Prostate gland (tissue), 2 donors: ENCODE measurements around the gene SMYD5. TPM values are rescaled to one million over a fixed set of nuclear protein-coding genes. Genes with fewer than 3 reads are reported as not detected.

Source experiments
- DNase-seq: peaks from one replicate; pipeline ENCODE4 v3.0.0-alpha.2; 2019; ENCODE audit warnings: low spot score
- H3K27ac ChIP-seq, 2 donors: fragments of 200-600 bp; sonication (generic); 2 replicates each; pipeline ENCODE4 v1.5.1; 2017 to 2019
- H3K27me3 ChIP-seq: fragments of 200-600 bp; sonication (generic); replicated peaks from 2 replicates; pipeline ENCODE4 v1.5.1; 2019; ENCODE audit not compliant: insufficient read depth
- H3K36me3 ChIP-seq, 2 donors: fragments of 200-600 bp; sonication (generic); 1 replicate in 1 of 2; 2 replicates in 1 of 2; pipeline versions ENCODE4 v1.5.1 to v1.8.1; 2017 to 2019
- H3K4me1 ChIP-seq: fragments of 200-600 bp; sonication (generic); replicated peaks from 2 replicates; pipeline ENCODE4 v1.5.1; 2019
- H3K4me3 ChIP-seq, 2 donors: fragments of 200-600 bp; sonication (generic); 2 replicates each; pipeline ENCODE4 v1.5.1; 2017 to 2019
- H3K9me3 ChIP-seq: fragments of 200-600 bp; sonication (generic); 2 replicates; pipeline ENCODE4 v1.5.1; 2017
- CTCF ChIP-seq, 4 experiments: fragments of 200-600 bp in 2 of 4; fragments of 450-650 bp in 2 of 4; sonication (generic) in 2 of 4; IDR thresholded peaks; 1 replicate in 3 of 4; 2 replicates in 1 of 4; pipeline ENCODE4 v1.5.1; 2016 to 2019; ENCODE audit warnings: antibody characterized with exemption in 4 of 4, mild to moderate bottlenecking in 2 of 4, moderate library complexity in 2 of 4
- POLR2A ChIP-seq: fragments of 450-650 bp; IDR thresholded peaks from one replicate; pipeline ENCODE4 v1.6.1; 2016; ENCODE audit warnings: antibody characterized with exemption, mild to moderate bottlenecking
- POLR2AphosphoS5 ChIP-seq: sonication (generic); formaldehyde crosslinking; IDR thresholded peaks from one replicate; pipeline ENCODE4 v1.6.1; 2017; ENCODE audit warnings: antibody characterized with exemption
- WGBS: methylation state at CpG from one replicate; pipeline ENCODE4 v1.1.5; 2018; 5-methylcytosine and 5-hydroxymethylcytosine counted together
- intact Hi-C: fragments of 100-400 bp; cut with DNase I; formaldehyde crosslinking; loops from one replicate; pipeline ENCODE4 v1.14.2; 2022
- total RNA-seq, 2 donors: library from RNA; depleted of rRNA; stranded (reverse); fragments of >200 nt; gene quantifications; one replicate each; pipeline ENCODE4 v1.1.0, GENCODE V29; 2016

SMYD5 gene
- total RNA-seq, 2 donors from 2014 or later: 12.5 to 36.6 TPM

DNA sequence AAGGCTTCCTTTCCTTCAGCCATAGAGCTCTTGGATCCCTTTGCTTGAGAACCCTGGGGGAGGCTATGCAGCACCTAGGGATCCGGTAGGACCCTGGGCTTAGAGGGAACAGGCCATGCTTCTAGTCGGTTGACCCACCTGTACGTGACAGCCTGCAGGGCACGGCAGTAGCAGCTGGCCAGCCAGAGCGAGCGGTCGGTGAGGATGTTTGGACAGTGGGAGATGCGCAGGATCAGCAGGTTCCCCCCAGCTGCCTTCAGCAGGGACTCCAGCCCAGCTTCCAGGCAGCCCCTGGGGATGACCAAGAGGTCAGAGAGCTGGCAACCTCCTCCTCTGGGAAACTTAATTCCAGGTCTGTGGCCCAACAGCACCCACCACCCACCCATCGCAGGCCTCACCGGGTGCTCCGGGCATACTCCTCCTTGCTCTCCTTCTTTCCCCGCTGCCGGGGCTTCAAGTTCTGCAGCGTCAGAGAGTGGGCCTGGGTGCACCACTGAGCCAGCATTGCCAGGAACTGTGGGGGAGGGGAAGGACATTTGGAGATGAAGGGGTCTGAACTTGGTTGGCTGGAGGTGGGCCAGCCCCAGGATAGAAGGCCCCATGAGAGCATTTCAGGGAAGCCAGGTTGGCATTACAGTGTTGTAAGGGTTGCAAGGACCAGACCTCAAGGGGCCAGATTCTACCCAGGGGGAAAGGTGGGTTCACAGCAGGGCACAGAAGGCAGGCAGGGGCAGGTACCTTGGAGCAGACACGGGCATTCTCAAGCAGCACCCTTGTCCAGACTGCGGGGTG lies 49.7 kb downstream of the SMYD5 start:
- WGBS: 92% methylated on average over 16 of the region's 16 CpGs
- intact Hi-C loops: no loop called here
- no peak for DNase-seq

DNA sequence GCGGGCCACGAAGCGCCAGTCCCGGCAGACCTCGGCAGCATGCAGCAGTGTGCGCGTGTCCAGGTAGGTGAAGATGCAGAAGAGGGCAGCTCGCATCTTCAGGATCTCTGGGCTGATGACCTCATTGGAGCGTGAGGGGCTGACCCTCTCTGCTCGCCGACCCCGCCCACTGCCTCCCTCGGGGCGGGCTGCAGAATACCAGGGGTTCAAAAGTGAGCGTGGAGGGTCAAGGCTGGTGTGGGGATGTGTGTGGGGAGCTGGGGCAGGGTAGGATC lies 50.2 kb downstream of the SMYD5 start:
- H3K27ac ChIP-seq: no peak overlapping the region
- TF ChIP-seq POLR2AphosphoS5: no peak
- no peak for TF ChIP-seq CTCF (IDR thresholded peaks at IDR 0.05)
- no peak for TF ChIP-seq POLR2A
- no peak overlapping the region for H3K4me3 ChIP-seq
- no peaks in the 10 kb centered on the region for H3K9me3 ChIP-seq
- intact Hi-C loops: no loop called here
- H3K4me1 ChIP-seq: peaks cover 2% of the 10 kb centered on the region
- DNase-seq: no peak
- H3K36me3 ChIP-seq: no peaks in the 10 kb centered on the region
- H3K27me3 ChIP-seq: no peaks in the 10 kb centered on the region
- WGBS: 93% methylated on average over 15 of the region's 15 CpGs

More for the DNA sequence above, 49.7 kb downstream of the SMYD5 start:
- TF ChIP-seq POLR2A: no peak
- TF ChIP-seq POLR2AphosphoS5: no peak
- no peak for TF ChIP-seq CTCF (IDR thresholded peaks at IDR 0.05)
- peaks cover under 1% of the 10 kb centered on the region for H3K4me1 ChIP-seq
- H3K36me3 ChIP-seq: no peaks in the 10 kb centered on the region
- H3K4me3 ChIP-seq: no peak overlapping the region
- H3K27ac ChIP-seq: no peak overlapping the region
- H3K9me3 ChIP-seq: no peaks in the 10 kb centered on the region
- H3K27me3 ChIP-seq: no peaks in the 10 kb centered on the region

DNA sequence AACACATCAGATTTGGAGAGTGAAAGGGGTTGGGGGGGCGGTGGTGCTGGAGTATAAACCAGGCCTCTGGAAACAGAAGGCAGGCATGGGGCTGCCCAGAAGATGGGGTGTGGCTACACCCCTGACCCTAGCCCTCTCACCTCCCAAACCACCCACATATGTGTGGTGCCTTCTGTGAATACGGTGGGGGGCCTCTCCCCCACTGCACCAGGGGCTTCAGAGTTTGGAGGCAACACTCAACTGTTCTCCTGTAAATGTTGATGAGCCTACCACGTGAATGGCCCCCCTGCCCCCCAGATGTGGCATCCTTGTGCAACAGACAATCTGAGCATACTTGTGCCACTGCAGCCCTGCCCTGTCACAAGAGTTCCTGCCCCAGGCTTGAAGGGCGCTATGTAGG lies 50.7 kb downstream of the SMYD5 start:
- TF ChIP-seq POLR2A: no peak
- TF ChIP-seq CTCF (IDR thresholded peaks at IDR 0.05): no peak
- TF ChIP-seq POLR2AphosphoS5: no peak
- H3K27me3 ChIP-seq: no peaks in the 10 kb centered on the region
- WGBS: 87% methylated on average over 4 of the region's 4 CpGs

GRCh38 chr2:73265298-73266060 lies 51.4 kb downstream of the SMYD5 start:
- no peaks in the 10 kb centered on the region for H3K36me3 ChIP-seq
- intact Hi-C loops: no loop called here
- H3K4me3 ChIP-seq: no peak overlapping the region
- H3K27ac ChIP-seq: no peak overlapping the region
- TF ChIP-seq POLR2AphosphoS5 (no peak), CTCF (IDR thresholded peaks at IDR 0.05) (no peak), POLR2A (no peak)
- peaks cover 2% of the 10 kb centered on the region for H3K4me1 ChIP-seq
- H3K27me3 ChIP-seq: no peaks in the 10 kb centered on the region
- no peaks in the 10 kb centered on the region for H3K9me3 ChIP-seq
- 93% methylated on average over 13 of the region's 28 CpGs for WGBS
- no peak for DNase-seq

More for the DNA sequence above, 50.7 kb downstream of the SMYD5 start:
- H3K4me3 ChIP-seq: no peak overlapping the region
- H3K4me1 ChIP-seq: peaks cover 2% of the 10 kb centered on the region
- H3K36me3 ChIP-seq: no peaks in the 10 kb centered on the region
- no peaks in the 10 kb centered on the region for H3K9me3 ChIP-seq
- H3K27ac ChIP-seq: no peak overlapping the region
- intact Hi-C loops: no loop called here
- DNase-seq: no peak
